Measurements from ENCODE around the gene CYSTM1.

DNA sequence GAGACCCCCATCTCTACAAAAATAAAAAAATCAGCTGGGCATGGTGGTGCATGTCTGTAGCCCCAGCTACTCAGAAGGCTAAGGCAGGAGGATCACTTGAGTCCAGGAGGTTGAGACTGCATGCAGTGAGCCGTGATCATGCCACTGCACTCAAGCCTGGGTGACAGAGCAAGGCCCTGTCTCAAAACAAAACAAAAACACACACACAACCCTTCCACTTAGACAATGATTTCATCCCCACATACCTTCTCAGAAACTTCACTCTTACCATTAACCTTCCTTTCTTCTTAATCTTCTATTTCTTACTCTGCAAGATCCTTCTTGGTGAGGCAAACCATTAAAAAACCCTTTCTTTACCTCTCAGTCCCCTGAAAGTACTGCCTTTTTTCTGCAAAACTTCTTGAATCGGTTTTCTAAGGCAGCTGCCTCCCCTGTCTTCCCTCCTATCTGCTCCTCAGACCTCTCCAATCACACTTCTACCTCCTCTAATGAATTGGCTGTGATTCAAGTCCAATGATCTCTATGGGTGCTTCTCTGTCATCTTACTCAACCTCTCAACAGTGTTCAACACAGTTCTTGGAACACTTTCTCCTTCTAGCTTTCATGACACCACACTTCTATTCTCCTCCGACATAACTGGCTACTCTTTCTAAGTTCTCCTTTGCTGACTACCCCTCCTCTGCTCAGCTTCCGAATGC is 80.6 kb downstream of the CYSTM1 start:
- TF ChIP-seq, protein P1, sequence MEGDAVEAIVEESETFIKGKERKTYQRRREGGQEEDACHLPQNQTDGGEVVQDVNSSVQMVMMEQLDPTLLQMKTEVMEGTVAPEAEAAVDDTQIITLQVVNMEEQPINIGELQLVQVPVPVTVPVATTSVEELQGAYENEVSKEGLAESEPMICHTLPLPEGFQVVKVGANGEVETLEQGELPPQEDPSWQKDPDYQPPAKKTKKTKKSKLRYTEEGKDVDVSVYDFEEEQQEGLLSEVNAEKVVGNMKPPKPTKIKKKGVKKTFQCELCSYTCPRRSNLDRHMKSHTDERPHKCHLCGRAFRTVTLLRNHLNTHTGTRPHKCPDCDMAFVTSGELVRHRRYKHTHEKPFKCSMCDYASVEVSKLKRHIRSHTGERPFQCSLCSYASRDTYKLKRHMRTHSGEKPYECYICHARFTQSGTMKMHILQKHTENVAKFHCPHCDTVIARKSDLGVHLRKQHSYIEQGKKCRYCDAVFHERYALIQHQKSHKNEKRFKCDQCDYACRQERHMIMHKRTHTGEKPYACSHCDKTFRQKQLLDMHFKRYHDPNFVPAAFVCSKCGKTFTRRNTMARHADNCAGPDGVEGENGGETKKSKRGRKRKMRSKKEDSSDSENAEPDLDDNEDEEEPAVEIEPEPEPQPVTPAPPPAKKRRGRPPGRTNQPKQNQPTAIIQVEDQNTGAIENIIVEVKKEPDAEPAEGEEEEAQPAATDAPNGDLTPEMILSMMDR (IDR thresholded peaks at IDR 0.05 in 8 of 11, conservative IDR thresholded peaks at IDR 0.05 in 3 of 11), result no peak
- TF ChIP-seq POLR2AphosphoS5 (IDR thresholded peaks at IDR 0.05), result no peak
